Transverse colon (tissue), 4 donors: ENCODE data around the gene SF3B1.

ENCODE experiments used
- CTCF ChIP-seq, 5 experiments: fragments of 200-600 bp in 3 of 5; fragments of 450-650 bp in 2 of 5; sonication (generic) in 3 of 5; IDR thresholded peaks; 1 replicate in 2 of 5; 2 replicates in 3 of 5; pipeline ENCODE4 v1.5.1; 2016 to 2017; ENCODE audit warnings: antibody characterized with exemption in 5 of 5, inconsistent platforms in 3 of 5, mild to moderate bottlenecking in 2 of 5, moderate library complexity in 1 of 5
- EP300 ChIP-seq: sonication (generic); formaldehyde crosslinking; IDR thresholded peaks from one replicate; pipeline ENCODE4 v1.6.1; 2017; ENCODE audit warnings: antibody characterized with exemption, low read depth
- POLR2A ChIP-seq: fragments of 450-650 bp; IDR thresholded peaks from one replicate; pipeline ENCODE4 v1.6.1; 2016; ENCODE audit warnings: antibody characterized with exemption, mild to moderate bottlenecking, moderate library complexity
- POLR2AphosphoS5 ChIP-seq, 3 donors: sonication (generic); formaldehyde crosslinking; IDR thresholded peaks; one replicate each; pipeline ENCODE4 v1.6.1; 2016; ENCODE audit warnings: antibody characterized with exemption in 3 of 3

GRCh38 chr2:197391220-197391717 lies 43.6 kb downstream of the SF3B1 start:
- TF ChIP-seq POLR2A: no peak
- TF ChIP-seq POLR2AphosphoS5 (IDR thresholded peaks at IDR 0.05): no peak
- no peak for TF ChIP-seq CTCF (IDR thresholded peaks at IDR 0.05)
- TF ChIP-seq EP300: no peak
